HL-60/S4 (cell line): Measurements from ENCODE around the gene CABYR.
"Not testable (repeated sequence)": the region's sequence is repeated elsewhere in the genome, so short reads cannot be mapped to it uniquely, and the experiment has no call there.

Experiments
- in situ Hi-C: fragments of 300-500 bp; cut with MboI; formaldehyde crosslinking; loops from 2 replicates; pipeline ENCODE4 v1.14.3; 2022; ENCODE audit warnings: low sequenced_read_pairs

The CABYR gene

DNA sequence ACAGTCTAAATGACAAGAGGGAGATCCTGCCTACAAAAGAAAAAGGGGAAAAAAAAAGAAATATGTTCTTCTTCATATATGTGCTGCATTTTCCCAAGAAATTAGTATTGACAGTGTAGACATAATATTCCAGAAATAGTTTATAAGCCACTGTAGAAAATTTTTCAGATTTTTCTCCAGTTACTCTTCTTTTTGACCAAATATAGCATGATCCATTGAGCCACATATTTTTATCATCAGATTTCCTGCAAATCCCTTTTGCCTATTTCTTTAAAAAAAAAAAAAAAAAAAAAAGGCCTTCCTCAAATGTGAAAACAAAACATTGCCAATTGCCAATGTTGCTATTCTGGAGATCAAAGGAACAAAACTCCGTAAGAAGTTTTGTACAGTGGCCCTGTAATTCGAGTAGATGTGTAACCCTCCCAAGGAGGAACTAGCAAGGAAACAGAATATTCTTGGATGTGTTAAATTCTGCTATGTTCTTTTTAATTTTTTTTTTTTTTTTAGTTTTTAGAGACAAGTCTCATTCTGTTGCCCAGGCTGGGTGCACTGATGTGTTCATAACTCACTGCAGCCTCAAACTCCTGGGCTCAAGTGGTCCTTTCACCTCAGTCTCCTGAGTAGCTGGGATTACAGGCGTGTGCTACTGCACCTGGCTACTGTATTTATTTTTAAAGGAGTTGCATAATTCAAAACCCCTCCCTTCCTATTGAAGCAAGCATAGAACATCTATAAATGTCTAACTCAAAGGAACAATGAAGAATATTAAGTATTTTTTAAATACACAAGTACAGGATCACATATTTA is 12.5 kb upstream of the CABYR start:
- in situ Hi-C loops = no loop called here

GRCh38 chr18:24127735-24128134 is 11.1 kb upstream of the CABYR start:
- in situ Hi-C loops = no loop called here

DNA sequence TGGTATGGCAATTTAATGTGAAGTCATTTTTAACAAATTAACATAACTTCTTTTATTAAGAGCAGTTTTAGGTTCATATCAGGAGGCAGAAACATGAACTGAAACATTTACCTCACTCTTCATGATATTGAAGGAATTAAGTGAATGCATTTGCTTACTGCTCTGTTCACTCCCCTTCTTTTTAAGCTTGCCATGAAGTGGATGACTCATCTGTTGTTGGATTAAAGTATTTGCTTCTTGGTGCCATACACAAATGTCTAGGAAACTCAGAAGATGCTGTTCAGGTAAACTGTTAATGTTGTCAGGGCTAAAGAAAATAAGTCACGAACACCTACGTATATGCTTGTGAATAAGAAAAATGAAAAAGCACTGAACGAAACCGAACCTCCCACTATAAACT is 10.2 kb upstream of the CABYR start:
- in situ Hi-C loops = no loop called here

GRCh38 chr18:24130494-24130893 is 8.4 kb upstream of the CABYR start:
- in situ Hi-C loops = no loop called here

DNA sequence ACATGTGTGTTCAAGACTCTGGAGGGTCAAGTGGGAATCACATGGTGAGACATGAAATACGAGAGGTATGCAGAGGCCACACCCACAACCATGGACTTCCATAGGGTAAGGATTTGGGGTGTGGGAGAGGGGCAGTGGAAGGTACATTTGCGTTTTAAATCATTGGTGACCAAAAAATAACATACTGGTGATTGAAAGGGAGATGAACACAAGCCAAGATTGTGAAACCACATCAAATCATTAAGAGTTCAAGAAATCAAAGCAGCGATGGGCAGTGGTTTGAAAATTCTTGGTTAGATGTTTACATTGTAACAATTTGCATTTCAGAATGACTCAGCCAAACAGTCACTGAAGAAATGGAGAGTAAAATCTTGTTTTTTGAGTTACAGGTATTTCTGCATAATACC is 1.9 kb upstream of the CABYR start:
- in situ Hi-C loops = no loop called here

GRCh38 chr18:24138409-24138788 is 463 bp upstream of the CABYR start:
- in situ Hi-C loops = no loop called here

DNA sequence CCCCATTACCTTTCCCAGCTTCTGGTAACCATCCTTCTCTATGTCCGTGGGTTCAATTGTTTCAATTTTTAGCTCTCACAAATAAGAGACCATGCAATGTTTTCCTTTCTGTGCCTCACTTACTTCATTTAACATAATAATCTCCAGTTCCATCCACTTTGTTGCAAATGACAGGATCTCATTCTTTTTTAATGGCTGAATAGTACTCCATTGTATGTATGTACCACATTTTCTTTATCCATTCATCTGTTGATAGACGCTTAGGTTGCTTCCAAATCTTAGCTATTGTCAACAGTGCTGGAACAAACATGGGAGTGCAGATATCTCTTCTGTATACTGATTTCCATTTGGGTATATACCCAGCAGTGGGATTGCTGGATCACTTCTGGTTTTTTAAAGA is 1.8 kb downstream of the CABYR start:
- in situ Hi-C loops = no loop called here

DNA sequence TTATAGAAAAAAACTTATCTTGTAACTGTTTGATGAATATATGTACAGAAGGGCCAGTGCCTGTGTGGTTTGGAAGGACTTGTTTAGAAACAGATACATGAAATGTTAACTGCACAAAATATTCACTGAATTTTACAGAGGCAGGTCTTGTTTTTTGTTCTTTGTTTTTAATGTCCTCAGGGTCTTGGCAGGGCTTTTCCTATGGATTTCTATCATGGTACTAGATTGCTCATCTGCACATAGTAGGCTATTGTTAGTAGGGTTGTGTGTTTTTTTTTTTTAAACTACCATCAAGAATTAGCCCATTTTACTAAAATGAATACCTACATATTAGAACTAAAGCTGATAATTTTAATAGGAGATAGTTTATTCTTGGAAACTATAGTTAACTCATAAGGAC is 3.5 kb downstream of the CABYR start:
- in situ Hi-C loops = no loop called here

DNA sequence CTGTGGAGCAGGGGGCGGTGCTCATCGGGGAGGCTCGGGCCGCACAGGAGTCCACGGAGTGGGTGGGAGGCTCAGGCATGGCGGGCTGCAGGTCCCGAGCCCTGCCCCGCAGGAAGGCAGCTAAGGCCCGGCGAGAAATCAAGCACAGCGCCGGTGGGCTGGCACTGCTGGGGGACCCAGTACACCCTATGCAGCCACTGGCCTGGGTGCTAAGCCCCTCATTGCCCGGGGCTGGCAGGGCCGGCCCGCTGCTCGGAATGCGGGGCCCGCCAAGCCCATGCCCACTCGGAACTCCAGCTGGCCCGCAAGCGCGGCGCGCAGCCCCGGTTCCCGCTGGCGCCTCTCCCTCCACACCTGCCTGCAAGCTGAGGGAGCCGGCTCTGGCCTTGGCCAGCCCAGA is 10.7 kb downstream of the CABYR start:
- in situ Hi-C loops = not testable (repeated sequence)

DNA sequence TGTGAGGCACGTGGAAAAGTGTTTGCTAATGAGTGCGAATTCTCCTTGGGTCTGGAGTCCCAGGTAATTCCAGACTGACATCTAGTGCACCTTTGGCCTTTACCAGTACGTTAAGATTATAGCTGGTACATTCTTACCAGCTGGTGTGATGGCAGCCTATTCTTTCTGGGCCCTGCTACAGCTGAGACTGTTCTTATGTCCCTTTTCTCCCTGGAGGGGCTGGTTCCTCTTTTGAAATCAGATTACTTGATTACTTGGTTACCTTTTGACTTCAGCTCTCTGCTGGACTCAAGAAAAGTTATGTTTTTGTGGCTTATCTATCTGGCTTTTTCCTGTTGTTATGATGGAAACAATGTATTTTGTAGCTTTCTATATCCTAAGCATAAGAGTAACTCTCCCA is 14.5 kb downstream of the CABYR start:
- in situ Hi-C loops = loop anchor here (25.0 kb wide), 1 partner anchor 334 kb away; no protein-coding TSS in a partner anchor

DNA sequence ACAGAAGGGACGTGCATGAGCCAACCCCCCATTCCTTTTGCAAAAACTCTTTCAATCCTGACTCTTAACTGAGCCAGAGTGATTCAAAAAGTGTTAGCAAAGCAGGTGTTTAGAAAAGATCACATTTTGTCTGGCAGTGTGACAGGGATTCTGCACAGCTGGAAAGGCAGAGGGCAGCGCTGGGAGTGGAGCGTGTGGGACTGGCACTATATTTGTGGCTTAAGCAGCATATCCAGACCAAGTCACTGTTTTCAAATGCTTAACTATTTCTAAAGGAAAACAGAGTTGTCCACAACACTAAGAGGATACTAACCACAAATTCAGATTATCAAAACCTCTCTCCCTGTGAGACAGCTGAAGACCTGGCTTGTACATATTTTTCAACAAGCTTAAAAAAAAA is 19.0 kb downstream of the CABYR start:
- in situ Hi-C loops = loop anchor here (25.0 kb wide), 1 partner anchor 329 kb away; no protein-coding TSS in a partner anchor

- in situ Hi-C loops = loop anchor here (25.0 kb wide), 1 partner anchor 327 kb away; no protein-coding TSS in a partner anchor
Observed at GRCh38 chr18:24160086-24160485, 21.2 kb downstream of the CABYR start.

DNA sequence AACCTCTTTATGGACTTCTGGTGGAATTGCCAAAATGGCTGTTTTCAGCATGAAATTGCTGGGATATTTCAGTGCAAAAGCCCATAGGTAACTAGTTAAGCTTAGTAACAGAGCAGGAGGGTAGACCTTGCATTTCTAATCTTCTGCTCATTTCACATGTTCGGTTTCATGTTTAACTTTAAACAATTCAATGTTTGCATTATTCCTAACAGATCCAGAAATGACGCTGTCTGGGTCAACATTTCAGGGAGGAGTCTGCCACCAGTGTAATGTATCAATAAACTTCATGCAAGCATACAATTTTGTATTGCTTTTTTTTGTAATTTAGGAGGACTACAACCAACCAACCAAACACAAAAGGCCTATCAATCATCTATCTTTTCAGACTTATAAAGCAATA is 22.4 kb downstream of the CABYR start:
- in situ Hi-C loops = loop anchor here (25.0 kb wide), 1 partner anchor 326 kb away; no protein-coding TSS in a partner anchor

GRCh38 chr18:24168496-24168895 is 29.6 kb downstream of the CABYR start:
- in situ Hi-C loops = loop anchor here (25.0 kb wide), 1 partner anchor 319 kb away; no protein-coding TSS in a partner anchor

GRCh38 chr18:24170360-24170759 is 31.5 kb downstream of the CABYR start:
- in situ Hi-C loops = loop anchor here (25.0 kb wide), 1 partner anchor 317 kb away; no protein-coding TSS in a partner anchor

DNA sequence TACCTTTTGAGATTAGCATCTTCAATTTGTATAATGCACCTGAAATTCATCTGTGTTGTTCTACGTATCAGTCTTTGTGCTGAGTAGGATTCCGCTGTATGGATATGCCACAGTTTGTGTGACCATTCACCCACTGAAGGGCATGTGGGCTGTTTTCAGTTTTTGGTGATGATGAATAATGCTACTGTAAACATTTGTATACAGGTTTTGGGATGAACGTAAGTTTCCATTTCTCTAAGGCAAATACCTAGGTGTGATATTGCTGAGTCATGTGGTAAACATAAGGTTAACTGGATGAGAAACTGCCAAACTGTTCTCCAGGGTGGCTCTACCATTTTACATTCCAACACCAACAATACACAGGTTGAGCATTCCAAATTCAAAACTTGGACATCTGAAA is 35.1 kb downstream of the CABYR start:
- in situ Hi-C loops = loop anchor here (25.0 kb wide), 1 partner anchor 313 kb away; no protein-coding TSS in a partner anchor

GRCh38 chr18:24176727-24177416 is 38.0 kb downstream of the CABYR start:
- in situ Hi-C loops = no loop called here

DNA sequence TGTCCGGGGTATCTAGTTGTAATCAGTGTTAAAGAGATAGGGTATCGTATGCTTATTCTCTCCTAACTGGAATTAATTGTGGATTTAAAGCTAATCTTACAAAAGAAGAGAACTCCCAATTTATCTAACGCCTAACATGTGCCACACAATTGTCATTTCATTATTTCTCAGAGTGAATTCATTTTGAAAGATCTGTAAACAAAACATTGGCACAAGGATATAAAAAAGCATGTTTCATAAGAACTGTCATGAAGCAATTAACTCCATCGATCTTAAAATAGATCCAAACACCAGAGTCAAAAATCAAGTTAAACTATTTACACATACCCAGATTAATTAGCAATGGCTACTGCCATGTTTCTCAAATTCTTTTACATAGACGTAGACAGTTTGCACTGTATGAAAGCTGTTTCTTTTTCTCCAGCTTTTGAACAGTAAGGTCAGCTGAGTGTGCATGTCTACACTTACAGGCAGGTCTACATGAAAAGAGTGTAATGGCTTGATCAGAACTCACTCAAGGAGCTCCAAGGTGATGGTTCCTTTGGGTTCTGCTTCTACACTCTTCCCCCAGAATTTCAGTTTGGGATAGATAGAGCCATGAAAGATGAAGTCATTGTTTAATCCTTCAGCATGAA is 38.8 kb downstream of the CABYR start:
- in situ Hi-C loops = no loop called here

DNA sequence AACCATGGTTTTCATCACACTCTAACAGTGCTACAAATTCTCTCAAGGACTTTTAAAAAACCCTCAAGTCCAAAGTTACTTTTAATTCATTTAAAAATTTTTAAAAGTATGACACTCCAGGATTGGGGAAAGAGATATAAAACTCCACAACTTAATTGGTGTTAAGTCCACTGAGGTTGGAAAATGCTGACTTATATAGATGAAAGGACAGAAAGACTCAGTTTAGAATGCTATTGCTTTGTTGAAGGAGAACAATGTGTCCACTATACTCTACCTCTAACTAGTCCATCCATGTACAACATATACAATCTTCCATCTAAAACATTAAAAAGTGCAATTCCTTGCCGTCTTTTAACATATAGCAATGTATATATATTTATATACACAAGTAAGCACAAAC is 41.2 kb downstream of the CABYR start:
- in situ Hi-C loops = no loop called here

GRCh38 chr18:24181806-24182205 is 42.9 kb downstream of the CABYR start:
- in situ Hi-C loops = no loop called here

DNA sequence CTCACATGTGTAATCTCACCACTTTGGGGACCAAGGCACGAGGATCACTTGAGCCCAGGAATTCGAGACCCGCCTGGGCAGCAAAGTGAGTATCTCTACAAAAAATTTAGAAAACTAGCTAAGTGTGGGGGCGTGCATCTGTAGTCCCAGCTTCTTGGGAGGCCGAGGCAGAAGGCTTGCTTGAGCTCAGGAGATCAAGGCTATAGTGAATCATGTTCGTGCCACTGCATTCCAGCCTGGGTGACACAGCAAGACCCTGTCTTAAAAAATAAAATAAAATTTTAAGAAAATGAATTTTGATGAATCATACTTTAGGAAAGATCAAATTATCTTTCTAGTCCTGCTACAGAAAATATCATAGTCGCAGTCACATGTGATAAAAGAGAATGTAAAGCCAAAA is 46.9 kb downstream of the CABYR start:
- in situ Hi-C loops = no loop called here

DNA sequence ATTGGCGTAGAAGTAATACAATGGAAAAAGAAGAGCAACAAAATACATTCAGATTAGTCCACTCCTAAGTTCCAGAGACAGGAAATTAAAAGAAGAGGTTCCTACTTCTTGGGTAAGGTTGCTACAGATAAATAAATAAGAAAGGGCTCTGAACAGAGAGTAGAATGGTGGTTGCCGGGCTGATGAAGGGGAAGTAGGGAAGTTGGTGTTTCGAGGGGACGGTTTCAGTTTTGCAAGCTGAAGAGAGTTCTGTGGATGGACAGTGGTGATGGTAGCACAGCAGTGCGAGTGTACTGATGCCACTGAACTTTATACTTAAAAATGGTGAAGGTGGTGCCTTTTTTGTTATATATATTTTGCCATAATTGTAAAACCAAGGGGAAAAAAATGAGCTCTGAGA is 48.2 kb downstream of the CABYR start:
- in situ Hi-C loops = no loop called here
